Thoracic aorta (tissue), 2 donors: ENCODE results near the gene KIF14. TPM values are rescaled to one million over a fixed set of nuclear protein-coding genes. Genes with fewer than 3 reads are reported as not detected.
"Not testable (repeated sequence)": the region's sequence is repeated elsewhere in the genome, so short reads cannot be mapped to it uniquely, and the experiment has no call there.

ENCODE experiments used
- ATAC-seq: fragments of 150-250 bp; one replicate; pipeline ENCODE4 v1.8.0; 2017; ENCODE audit warnings: low read depth; ENCODE audit not compliant: insufficient number of reproducible peaks, low FRiP score
- DNase-seq: peaks from one replicate; pipeline ENCODE4 v3.0.0-alpha.2; 2020; ENCODE audit warnings: low spot score
- H3K27ac ChIP-seq, 2 donors: fragments of 200-600 bp; sonication (generic); 1 replicate in 1 of 2; 2 replicates in 1 of 2; pipeline ENCODE4 v1.5.1; 2016; ENCODE audit warnings: mild to moderate bottlenecking in 2 of 2, moderate library complexity in 2 of 2
- H3K27me3 ChIP-seq: fragments of 200-600 bp; sonication (generic); replicated peaks from 2 replicates; pipeline ENCODE4 v1.6.0; 2016; ENCODE audit warnings: mild to moderate bottlenecking; ENCODE audit not compliant: insufficient read depth
- H3K36me3 ChIP-seq: fragments of 200-600 bp; sonication (generic); one replicate; pipeline ENCODE4 v1.5.1; 2016
- H3K4me1 ChIP-seq, 2 donors: fragments of 200-600 bp; sonication (generic); 1 replicate in 1 of 2; 2 replicates in 1 of 2; pipeline versions ENCODE4 v1.5.1 to v1.6.0; 2016; ENCODE audit warnings: low read depth in 2 of 2, mild to moderate bottlenecking in 1 of 2; ENCODE audit not compliant: control insufficient read depth in 1 of 2
- H3K4me3 ChIP-seq: fragments of 200-600 bp; sonication (generic); 2 replicates; pipeline ENCODE4 v1.5.1; 2016; ENCODE audit warnings: mild to moderate bottlenecking
- H3K9me3 ChIP-seq: fragments of 200-600 bp; sonication (generic); 2 replicates; pipeline ENCODE4 v1.5.1; 2016
- total RNA-seq, 2 donors: library from RNA; depleted of rRNA; stranded (reverse); fragments of >200 nt; gene quantifications; one replicate each; pipeline versions ENCODE4 v1.1.0 to v1.2.3, GENCODE V29; 2016
- TF ChIP-seq, protein P1 (sequence below): fragments of 200-600 bp; sonication (generic); IDR thresholded peaks from one replicate; pipeline ENCODE4 v1.5.1; 2019; ENCODE audit warnings: antibody characterized with exemption

KIF14 gene
- total RNA-seq, 2 donors from 2014 or later = under 0.01 to 1.3 TPM

DNA sequence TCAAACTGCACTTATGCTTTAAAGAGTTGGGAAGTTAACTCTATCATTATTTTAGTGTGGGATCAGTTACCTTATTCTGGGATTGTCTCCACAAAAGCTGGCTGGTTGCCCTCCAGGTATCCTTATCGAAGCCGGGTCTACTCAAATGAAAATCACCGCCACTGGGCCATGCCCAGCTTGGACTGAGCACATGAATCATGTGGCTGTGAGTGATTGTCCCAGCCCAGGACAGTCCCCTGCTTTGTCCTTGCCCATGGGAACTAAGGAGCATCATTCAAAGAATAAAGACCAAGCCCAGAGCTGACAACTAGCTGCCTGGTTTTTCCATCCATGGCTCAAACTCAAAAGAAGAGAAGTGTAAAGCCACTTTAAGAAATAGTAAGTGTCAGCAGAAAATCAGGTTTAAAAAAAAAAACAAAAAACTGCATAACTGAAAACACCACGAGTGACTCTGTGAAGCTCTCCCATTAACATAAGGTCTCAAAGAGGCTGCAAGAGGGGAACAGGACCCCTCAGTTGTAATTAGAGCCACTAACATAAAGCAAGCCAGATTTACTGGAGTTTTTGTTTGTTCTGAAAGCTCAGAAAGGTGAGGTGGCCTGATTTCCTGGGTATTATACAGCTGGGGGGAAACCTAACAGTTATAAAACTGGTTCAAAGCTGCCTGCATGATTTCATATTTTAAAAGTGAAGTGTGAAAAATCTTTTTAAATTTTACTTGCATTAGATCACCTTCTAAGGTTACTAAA is 91.5 kb downstream of the KIF14 start:
- TF ChIP-seq, protein P1, sequence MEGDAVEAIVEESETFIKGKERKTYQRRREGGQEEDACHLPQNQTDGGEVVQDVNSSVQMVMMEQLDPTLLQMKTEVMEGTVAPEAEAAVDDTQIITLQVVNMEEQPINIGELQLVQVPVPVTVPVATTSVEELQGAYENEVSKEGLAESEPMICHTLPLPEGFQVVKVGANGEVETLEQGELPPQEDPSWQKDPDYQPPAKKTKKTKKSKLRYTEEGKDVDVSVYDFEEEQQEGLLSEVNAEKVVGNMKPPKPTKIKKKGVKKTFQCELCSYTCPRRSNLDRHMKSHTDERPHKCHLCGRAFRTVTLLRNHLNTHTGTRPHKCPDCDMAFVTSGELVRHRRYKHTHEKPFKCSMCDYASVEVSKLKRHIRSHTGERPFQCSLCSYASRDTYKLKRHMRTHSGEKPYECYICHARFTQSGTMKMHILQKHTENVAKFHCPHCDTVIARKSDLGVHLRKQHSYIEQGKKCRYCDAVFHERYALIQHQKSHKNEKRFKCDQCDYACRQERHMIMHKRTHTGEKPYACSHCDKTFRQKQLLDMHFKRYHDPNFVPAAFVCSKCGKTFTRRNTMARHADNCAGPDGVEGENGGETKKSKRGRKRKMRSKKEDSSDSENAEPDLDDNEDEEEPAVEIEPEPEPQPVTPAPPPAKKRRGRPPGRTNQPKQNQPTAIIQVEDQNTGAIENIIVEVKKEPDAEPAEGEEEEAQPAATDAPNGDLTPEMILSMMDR = no peak
- no peaks in the 10 kb centered on the region for H3K9me3 ChIP-seq
- H3K27ac ChIP-seq = no peak overlapping the region
- H3K4me1 ChIP-seq = peaks cover 0 to 15% of the 10 kb centered on the region in 2 donors
- ATAC-seq (no peak), DNase-seq (no peak)
- no peak overlapping the region for H3K4me3 ChIP-seq
- no peaks in the 10 kb centered on the region for H3K27me3 ChIP-seq
- H3K36me3 ChIP-seq = no peaks in the 10 kb centered on the region

DNA sequence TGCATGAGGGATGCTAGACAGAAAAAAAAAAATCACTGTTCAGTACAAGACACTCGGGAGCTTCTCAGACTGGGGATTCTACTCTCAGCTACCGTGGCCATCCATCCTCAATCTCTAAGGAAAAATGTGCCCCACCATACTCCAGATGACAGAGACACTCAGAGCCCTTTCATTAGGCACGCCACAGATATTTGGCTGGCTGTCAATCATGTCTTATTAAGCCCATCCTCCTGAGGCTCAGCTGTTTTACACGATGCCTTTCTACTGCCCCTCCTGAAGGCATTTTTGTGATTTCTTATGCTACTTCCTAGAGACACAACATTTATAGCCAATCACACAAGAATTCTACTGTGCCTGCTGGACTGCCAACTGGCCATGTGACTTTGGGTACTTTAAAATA is 92.9 kb downstream of the KIF14 start:
- TF ChIP-seq, protein P1 = no peak
- ATAC-seq = no peak
- no peak for DNase-seq
- Histone ChIP-seq H3K36me3 (no peaks in the 10 kb centered on the region), H3K9me3 (no peaks in the 10 kb centered on the region), H3K27ac (no peak overlapping the region), H3K4me1 (peaks cover 0 to 15% of the 10 kb centered on the region in 2 donors), H3K27me3 (no peaks in the 10 kb centered on the region), H3K4me3 (no peak overlapping the region)

DNA sequence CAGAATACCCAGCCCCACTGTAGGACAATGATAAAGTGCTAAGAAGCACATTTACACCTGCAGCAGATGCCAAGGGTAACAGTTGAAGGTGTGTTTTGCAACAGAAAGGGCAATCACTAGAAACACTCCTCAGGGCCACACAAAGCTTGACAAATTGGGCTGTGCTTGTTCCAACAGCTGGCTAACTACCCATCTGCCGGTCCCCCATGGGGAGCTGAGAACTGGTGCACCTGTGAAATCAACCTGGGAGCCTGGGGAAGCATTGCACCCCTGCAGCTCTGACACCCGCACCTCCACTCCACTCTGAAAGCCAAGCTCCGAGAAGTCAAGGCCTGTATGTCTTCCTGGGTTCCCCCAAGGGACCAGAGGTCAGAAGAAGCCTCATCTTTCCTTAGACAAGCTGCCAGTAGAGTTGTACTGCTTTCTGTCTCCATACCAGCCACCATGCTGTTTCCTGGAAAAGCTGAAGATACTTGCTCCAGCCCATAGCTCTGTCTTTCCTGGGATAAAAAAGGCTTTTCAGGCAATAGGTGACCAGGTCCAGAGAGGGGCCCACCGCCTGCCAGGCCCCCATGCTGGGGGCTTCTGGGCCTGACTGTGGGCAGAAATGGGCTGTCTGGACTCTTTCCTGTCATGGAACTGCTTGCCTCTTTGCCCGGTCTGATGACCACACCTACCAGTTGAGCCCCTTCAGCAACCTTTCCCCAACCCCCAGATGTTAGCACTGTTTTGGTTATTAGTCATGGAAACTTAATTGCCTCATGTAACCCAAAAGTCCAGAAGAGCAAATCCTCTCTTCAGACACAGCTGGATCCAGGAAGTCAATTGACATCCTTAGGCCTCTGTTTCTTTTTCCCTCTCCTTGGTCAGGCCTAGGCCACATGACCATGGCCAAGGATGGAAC is 93.6 kb downstream of the KIF14 start:
- Histone ChIP-seq H3K36me3 (no peaks in the 10 kb centered on the region), H3K4me1 (peaks cover 0 to 15% of the 10 kb centered on the region in 2 donors), H3K4me3 (no peak overlapping the region), H3K27me3 (no peaks in the 10 kb centered on the region), H3K9me3 (no peaks in the 10 kb centered on the region), H3K27ac (no peak overlapping the region)
- TF ChIP-seq, protein P1 = no peak
- no peak for ATAC-seq
- DNase-seq = no peak

DNA sequence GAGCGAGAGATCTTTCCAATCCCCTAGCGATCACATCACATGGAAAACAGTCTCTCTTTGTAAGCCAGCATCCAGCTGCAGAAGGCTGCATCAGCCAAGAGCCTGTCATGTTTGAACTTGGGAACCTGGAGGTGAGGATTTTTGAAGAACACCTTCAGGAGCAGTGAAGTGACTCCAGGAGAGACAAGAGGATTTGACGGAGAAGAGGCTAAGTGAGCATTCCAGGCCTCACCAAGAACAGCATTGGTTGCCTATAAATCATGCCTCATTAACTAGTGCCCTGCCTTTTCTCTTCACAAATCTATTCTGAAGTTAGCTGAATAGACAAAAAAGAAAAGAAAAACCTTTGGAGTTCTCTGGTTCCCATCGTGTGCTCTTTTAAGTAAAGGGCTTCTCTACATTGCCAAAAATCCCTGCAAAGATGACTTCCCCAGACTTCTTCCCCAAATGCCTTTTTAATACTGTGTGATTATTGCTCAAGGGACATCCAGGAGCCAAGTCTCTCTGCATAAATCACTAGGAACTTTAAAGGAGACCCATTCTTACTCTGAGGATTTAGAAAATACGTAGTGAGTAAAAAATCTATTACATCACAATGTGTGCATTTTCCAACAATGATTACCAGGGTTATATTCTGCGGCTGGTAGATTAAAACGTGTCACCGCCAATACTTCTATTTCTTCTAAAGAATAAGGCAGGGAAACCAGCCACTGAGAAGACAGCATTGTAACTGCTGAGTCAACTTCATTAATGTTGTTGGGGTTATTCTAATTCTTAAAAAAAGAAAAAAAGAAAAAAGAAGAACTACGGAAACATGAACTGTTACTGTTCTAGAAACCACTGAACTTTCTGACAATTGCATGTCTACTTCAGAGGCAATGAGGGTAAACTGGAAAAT is 95.2 kb downstream of the KIF14 start:
- TF ChIP-seq, protein P1 = no peak
- no peak for DNase-seq
- no peaks in the 10 kb centered on the region for H3K9me3 ChIP-seq
- H3K27me3 ChIP-seq = no peaks in the 10 kb centered on the region
- no peak for ATAC-seq
- no peak overlapping the region for H3K4me3 ChIP-seq
- H3K4me1 ChIP-seq = peaks cover 0 to 15% of the 10 kb centered on the region in 2 donors
- no peaks in the 10 kb centered on the region for H3K36me3 ChIP-seq
- H3K27ac ChIP-seq = no peak overlapping the region

DNA sequence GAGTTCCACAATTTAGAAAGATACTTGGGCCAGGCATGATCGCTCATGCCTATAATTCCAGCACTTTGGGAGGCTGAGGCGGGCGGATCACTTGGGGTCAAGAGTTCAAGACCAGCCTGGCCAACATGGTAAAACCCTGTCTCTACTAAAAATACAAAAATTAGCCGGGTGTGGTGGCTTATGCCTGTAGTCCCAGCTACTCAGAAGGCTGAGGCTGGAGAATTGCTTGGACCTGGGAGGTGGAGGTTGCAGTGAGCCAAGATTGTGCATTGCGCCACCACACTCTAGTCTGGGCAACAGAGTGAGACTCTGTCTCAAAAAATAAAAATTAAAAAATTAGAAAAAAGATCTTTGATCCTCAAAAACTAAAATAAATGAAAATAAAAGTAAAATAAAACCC is 96.0 kb downstream of the KIF14 start:
- H3K27me3 ChIP-seq, H3K36me3 ChIP-seq, H3K9me3 ChIP-seq, ATAC-seq, H3K4me3 ChIP-seq, DNase-seq, H3K27ac ChIP-seq: not testable (repeated sequence)
- peaks cover 0 to 15% of the 10 kb centered on the region in 2 donors for H3K4me1 ChIP-seq
